ENCODE results near the gene ABHD17A.

GRCh38 chr19:1845125-1845515 lies 40.2 kb downstream of the ABHD17A start:
- no peak for TF ChIP-seq CTCF (IDR thresholded peaks at IDR 0.05)
- TF ChIP-seq ZFX (IDR thresholded peaks at IDR 0.05; ENCODE audit: borderline replicate concordance), result no peak

All from 22Rv1 (cell line).